ENCODE results near the gene UQCC5. TPM values are rescaled to one million over a fixed set of nuclear protein-coding genes. Genes with fewer than 3 reads are reported as not detected.

Gene UQCC5
- total and polyA plus RNA-seq, 8 donors = 1.3 to 58.5 (median 24.0) TPM; not detected in 2

GRCh38 chr3:52557011-52557960 lies 20.9 kb downstream of the UQCC5 start:
- WGBS, 5 donors = 82 to 86% (median 84%) methylated on average over 9 of the region's 9 CpGs
- H3K36me3 ChIP-seq = peaks cover 30 to 96% (median 88%) of the 10 kb centered on the region in 4 donors

GRCh38 chr3:52558436-52558835 lies 22.0 kb downstream of the UQCC5 start:
- H3K9me3 ChIP-seq = no peaks in the 10 kb centered on the region
- TF ChIP-seq POLR2AphosphoS5 (IDR thresholded peaks at IDR 0.05) (no peak), POLR2A (IDR thresholded peaks at IDR 0.05) (no peak), EP300 (IDR thresholded peaks at IDR 0.05) (no peak), CTCF (IDR thresholded peaks at IDR 0.05) (no peak)
- no peak overlapping the region for H3K27ac ChIP-seq
- peaks cover 0 to 22% (median 2%) of the 10 kb centered on the region in 4 donors for H3K4me1 ChIP-seq
- no peak overlapping the region for H3K4me3 ChIP-seq
- no peak for DNase-seq
- intact Hi-C loops (cut with DNase I; ENCODE audit: low total_unique reads) = no loop called here
- WGBS, 5 donors = 78 to 98% (median 94%) methylated on average over 5 of the region's 5 CpGs
- no peaks in the 10 kb centered on the region for H3K27me3 ChIP-seq
- H3K36me3 ChIP-seq = peaks cover 36 to 96% (median 88%) of the 10 kb centered on the region in 4 donors

More at GRCh38 chr3:52557011-52557960, 20.9 kb downstream of the UQCC5 start:
- Histone ChIP-seq H3K9me3 (no peaks in the 10 kb centered on the region), H3K27ac (no peak overlapping the region), H3K4me1 (peaks cover 0 to 22% (median 2%) of the 10 kb centered on the region in 4 donors), H3K27me3 (no peaks in the 10 kb centered on the region), H3K4me3 (no peak overlapping the region)
- DNase-seq = no peak
- TF ChIP-seq POLR2AphosphoS5 (IDR thresholded peaks at IDR 0.05) (no peak), CTCF (IDR thresholded peaks at IDR 0.05) (no peak), EP300 (IDR thresholded peaks at IDR 0.05) (no peak), POLR2A (IDR thresholded peaks at IDR 0.05) (no peak)
- intact Hi-C loops (cut with DNase I; ENCODE audit: low total_unique reads) = no loop called here

- no peak overlapping the region for H3K27ac ChIP-seq
- intact Hi-C loops (cut with DNase I; ENCODE audit: low total_unique reads) = no loop called here
- 72 to 78% (median 76%) methylated on average over 4 of the region's 4 CpGs for WGBS, 5 donors
- no peak for DNase-seq
- no peak for TF ChIP-seq EP300 (IDR thresholded peaks at IDR 0.05)
- no peak for TF ChIP-seq CTCF (IDR thresholded peaks at IDR 0.05)
- no peak for TF ChIP-seq POLR2A (IDR thresholded peaks at IDR 0.05)
- TF ChIP-seq POLR2AphosphoS5 (IDR thresholded peaks at IDR 0.05) = no peak
- H3K27me3 ChIP-seq = no peaks in the 10 kb centered on the region
- peaks cover 0 to 15% (median 2%) of the 10 kb centered on the region in 4 donors for H3K4me1 ChIP-seq
- H3K4me3 ChIP-seq = no peak overlapping the region
- H3K9me3 ChIP-seq = no peaks in the 10 kb centered on the region
- peaks cover 31 to 98% (median 91%) of the 10 kb centered on the region in 4 donors for H3K36me3 ChIP-seq
Measured at GRCh38 chr3:52561028-52561747, 24.8 kb downstream of the UQCC5 start.

- 80 to 99% (median 95%) methylated on average over 2 of the region's 2 CpGs for WGBS, 5 donors
- no peak overlapping the region for H3K27ac ChIP-seq
- no peaks in the 10 kb centered on the region for H3K4me1 ChIP-seq
- no peak for TF ChIP-seq CTCF (IDR thresholded peaks at IDR 0.05)
- no peak for TF ChIP-seq EP300 (IDR thresholded peaks at IDR 0.05)
- no peak for TF ChIP-seq POLR2A (IDR thresholded peaks at IDR 0.05)
- no peak for TF ChIP-seq POLR2AphosphoS5 (IDR thresholded peaks at IDR 0.05)
- intact Hi-C loops (cut with DNase I; ENCODE audit: low total_unique reads) = no loop called here
- DNase-seq = no peak
- no peak overlapping the region for H3K4me3 ChIP-seq
- H3K9me3 ChIP-seq = no peaks in the 10 kb centered on the region
- peaks cover 28 to 91% (median 76%) of the 10 kb centered on the region in 4 donors for H3K36me3 ChIP-seq
- no peaks in the 10 kb centered on the region for H3K27me3 ChIP-seq
Measured at GRCh38 chr3:52563984-52564383, 27.6 kb downstream of the UQCC5 start.

Data from stomach (tissue), 9 donors.